ENCODE results near the gene PLXNA3. TPM values are rescaled to one million over a fixed set of nuclear protein-coding genes. Genes with fewer than 3 reads are reported as not detected.

The PLXNA3 gene
- total RNA-seq, 4 donors from 2014 or later, result 12.0 to 52.0 (median 29.6) TPM

- H3K36me3 ChIP-seq, result peaks cover under 1% of the 10 kb centered on the region
- H3K9me3 ChIP-seq, result no peaks in the 10 kb centered on the region
- no peak for TF ChIP-seq POLR2AphosphoS5 (IDR thresholded peaks at IDR 0.05)
- TF ChIP-seq, protein P1, sequence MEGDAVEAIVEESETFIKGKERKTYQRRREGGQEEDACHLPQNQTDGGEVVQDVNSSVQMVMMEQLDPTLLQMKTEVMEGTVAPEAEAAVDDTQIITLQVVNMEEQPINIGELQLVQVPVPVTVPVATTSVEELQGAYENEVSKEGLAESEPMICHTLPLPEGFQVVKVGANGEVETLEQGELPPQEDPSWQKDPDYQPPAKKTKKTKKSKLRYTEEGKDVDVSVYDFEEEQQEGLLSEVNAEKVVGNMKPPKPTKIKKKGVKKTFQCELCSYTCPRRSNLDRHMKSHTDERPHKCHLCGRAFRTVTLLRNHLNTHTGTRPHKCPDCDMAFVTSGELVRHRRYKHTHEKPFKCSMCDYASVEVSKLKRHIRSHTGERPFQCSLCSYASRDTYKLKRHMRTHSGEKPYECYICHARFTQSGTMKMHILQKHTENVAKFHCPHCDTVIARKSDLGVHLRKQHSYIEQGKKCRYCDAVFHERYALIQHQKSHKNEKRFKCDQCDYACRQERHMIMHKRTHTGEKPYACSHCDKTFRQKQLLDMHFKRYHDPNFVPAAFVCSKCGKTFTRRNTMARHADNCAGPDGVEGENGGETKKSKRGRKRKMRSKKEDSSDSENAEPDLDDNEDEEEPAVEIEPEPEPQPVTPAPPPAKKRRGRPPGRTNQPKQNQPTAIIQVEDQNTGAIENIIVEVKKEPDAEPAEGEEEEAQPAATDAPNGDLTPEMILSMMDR (IDR thresholded peaks at IDR 0.05), result no peak
- no peak for TF ChIP-seq POLR2A (IDR thresholded peaks at IDR 0.05)
- TF ChIP-seq EP300 (IDR thresholded peaks at IDR 0.05), result no peak
- H3K4me1 ChIP-seq, result peaks cover 15% of the 10 kb centered on the region
- H3K4me3 ChIP-seq, result no peak overlapping the region
- no peak overlapping the region for H3K27ac ChIP-seq
- WGBS, result 60% methylated on average over 8 of the region's 8 CpGs
- H3K27me3 ChIP-seq, result no peaks in the 10 kb centered on the region
- DNase-seq (ENCODE audit: low spot score in 2 of 2), result no peak
Observed at GRCh38 chrX:154476821-154477220, 18.7 kb downstream of the PLXNA3 start.

DNA sequence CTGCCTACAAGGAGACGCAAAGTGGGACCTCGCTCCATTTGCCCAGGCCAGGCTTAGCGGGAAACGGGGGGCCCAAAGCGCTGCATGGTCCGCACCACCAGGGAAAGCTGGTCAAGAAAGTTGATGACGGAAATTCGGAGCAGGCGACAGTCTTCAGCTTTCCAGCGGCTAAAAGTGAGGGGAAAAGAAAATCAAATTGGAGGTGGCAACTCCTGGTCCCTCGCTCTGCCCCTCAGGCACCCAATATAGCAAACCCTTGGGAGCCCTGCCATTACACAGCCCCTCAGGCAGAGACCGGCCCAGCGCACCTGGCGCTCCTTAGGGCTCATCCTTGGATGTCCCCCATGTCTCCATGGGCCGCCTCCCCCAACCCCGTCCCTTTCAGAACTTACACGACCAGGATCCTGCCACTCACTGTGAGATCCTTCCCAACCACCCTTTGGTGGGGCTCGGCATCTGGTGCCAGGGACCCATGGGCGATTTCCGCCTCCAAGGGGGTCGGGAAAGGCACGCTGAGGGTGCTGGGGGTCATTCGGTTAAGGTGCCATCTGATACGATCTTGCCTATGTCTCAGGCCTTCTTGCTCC lies 19.9 kb downstream of the PLXNA3 start:
- DNase-seq (ENCODE audit: low spot score in 2 of 2), result peak in 1 of 2 donors; percentile 64
- Histone ChIP-seq H3K36me3 (no peaks in the 10 kb centered on the region), H3K9me3 (no peaks in the 10 kb centered on the region), H3K4me3 (peak overlapping the region; percentile 60), H3K27ac (peak overlapping the region; percentile 24), H3K27me3 (no peaks in the 10 kb centered on the region), H3K4me1 (peaks cover 15% of the 10 kb centered on the region)
- 68% methylated on average over 22 of the region's 24 CpGs for WGBS
- TF ChIP-seq POLR2A (IDR thresholded peaks at IDR 0.05), result no peak
- TF ChIP-seq, protein P1 (IDR thresholded peaks at IDR 0.05), result no peak

DNA sequence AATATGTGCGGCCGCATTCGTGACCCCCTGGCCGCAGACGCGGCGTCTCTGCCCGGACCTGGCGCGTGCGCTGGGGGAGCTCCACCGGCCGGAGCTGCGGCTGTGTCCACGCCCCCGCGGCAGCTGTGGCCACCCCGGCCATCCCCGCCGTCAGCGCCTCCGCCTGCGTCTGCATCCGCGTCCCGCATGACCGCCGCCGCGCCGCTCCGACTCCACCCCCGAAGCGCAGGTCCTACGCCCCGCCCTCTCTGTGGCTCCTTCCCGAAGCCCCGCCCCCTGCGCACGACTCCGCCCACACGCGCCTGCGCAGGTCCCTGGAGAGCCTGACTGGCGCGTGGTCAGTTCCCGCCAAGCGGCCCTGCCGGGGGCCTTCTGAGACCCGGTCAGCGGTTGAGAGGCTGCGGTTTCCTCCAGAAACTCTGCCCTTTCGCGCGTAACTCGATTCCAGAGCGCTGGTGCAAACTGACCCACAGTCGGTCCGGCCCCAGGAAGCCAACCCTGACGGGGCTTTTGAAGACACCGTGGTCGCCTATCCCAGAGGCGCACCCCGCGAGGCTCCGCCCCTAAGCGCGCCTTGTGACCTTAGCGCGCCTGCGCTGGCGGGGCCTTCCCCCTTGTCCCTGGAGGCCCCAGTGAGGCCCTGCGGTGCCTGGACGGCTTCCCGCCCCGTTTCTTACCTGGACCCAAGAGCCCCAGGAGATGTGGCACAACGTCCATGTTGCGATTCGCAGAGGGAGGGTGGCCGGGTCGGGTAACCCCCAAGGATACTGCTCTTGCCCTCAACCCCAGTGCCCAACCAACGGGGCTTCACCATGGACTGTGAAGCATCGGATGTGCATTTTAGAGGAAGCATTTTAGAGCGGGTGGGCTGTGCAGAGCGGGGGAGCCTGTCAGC lies 20.9 kb downstream of the PLXNA3 start, which contains the start of gene LAGE3:
Gene LAGE3 (minus strand): TSS at position 554 of the 895 bp plus-strand sequence. CDS start 366 bp downstream, at position 188.
- Histone ChIP-seq H3K27me3 (no peaks in the 10 kb centered on the region), H3K27ac (peak within 1 kb of the TSS; percentile 79), H3K36me3 (no peaks in the 10 kb centered on the region), H3K4me3 (peak within 1 kb of the TSS; percentile 60), H3K4me1 (peaks cover 15% of the 10 kb centered on the region), H3K9me3 (no peaks in the 10 kb centered on the region)
- DNase-seq (ENCODE audit: low spot score in 2 of 2), result peak; percentile 93 to 96
- TF ChIP-seq, protein P1 (IDR thresholded peaks at IDR 0.05), result no peak
- TF ChIP-seq POLR2A (IDR thresholded peaks at IDR 0.05), result peak in 1 of 2 donors; percentile 25
- 52% methylated on average over 69 of the region's 85 CpGs for whole genome bisulfite sequencing

- Histone ChIP-seq H3K36me3 (no peaks in the 10 kb centered on the region), H3K9me3 (no peaks in the 10 kb centered on the region), H3K4me1 (peaks cover 28% of the 10 kb centered on the region), H3K27ac (no peak overlapping the region), H3K27me3 (no peaks in the 10 kb centered on the region), H3K4me3 (no peak overlapping the region)
- 94% methylated on average over 5 of the region's 5 CpGs for WGBS
- TF ChIP-seq POLR2A (IDR thresholded peaks at IDR 0.05) (no peak), EP300 (IDR thresholded peaks at IDR 0.05) (no peak), POLR2AphosphoS5 (IDR thresholded peaks at IDR 0.05) (no peak)
- TF ChIP-seq, protein P1 (IDR thresholded peaks at IDR 0.05), result no peak
- DNase-seq (ENCODE audit: low spot score in 2 of 2), result no peak
Observed at GRCh38 chrX:154481195-154481594, 23.1 kb downstream of the PLXNA3 start.

DNA sequence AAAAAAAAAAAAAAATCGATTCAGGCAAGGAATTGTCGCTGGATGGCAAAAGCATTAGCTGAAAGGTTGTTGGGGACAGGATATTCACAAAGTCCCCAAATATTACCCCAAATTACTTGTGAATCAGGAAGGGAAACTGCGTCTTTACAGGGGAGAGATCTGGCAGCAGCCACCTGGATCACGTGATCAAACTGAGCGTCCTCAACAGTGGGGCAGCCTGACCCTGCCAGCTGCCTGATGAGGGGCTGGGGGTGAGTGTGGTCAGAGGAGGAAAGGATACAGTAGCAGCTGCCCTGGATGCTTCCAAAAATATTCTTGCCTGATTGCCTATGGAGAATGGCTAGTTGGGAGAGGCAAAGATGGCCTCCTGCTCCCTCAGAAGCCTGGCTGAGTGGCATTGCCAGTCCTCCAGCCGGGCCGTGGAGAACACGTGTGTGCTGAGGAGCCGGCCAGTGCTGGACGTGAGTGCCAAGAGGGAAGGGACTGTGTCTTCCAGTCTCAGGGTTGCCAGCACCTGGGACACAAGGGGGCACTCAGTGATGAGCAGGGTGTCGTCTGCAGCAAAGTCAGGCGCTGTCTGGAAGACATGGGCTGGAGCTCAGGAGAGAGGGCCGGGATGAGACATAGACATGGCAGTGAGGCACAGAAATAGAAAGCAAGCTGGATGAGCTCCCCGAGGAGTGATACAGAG lies 24.0 kb downstream of the PLXNA3 start:
- 76% methylated on average over 11 of the region's 14 CpGs for WGBS
- H3K4me3 ChIP-seq, result no peak overlapping the region
- no peaks in the 10 kb centered on the region for H3K9me3 ChIP-seq
- H3K27me3 ChIP-seq, result no peaks in the 10 kb centered on the region
- H3K27ac ChIP-seq, result no peak overlapping the region
- no peak for TF ChIP-seq POLR2AphosphoS5 (IDR thresholded peaks at IDR 0.05)
- TF ChIP-seq, protein P1 (IDR thresholded peaks at IDR 0.05), result no peak
- no peak for TF ChIP-seq EP300 (IDR thresholded peaks at IDR 0.05)
- TF ChIP-seq POLR2A (IDR thresholded peaks at IDR 0.05), result no peak
- H3K36me3 ChIP-seq, result no peaks in the 10 kb centered on the region
- H3K4me1 ChIP-seq, result peaks cover 31% of the 10 kb centered on the region
- DNase-seq (ENCODE audit: low spot score in 2 of 2), result peak in 1 of 2 donors; percentile 53

Measured in suprapubic skin (tissue), 4 donors.